HepG2 (cell line): Measurements from ENCODE around the gene EMID1. TPM values are rescaled to one million over a fixed set of nuclear protein-coding genes. Genes with fewer than 3 reads are reported as not detected.

Source experiments
- ETV6 ChIP-seq: sonication (generic); formaldehyde crosslinking; conservative IDR thresholded peaks from 2 replicates; pipeline ENCODE4 v1.4.0; 2020; ENCODE audit warnings: missing genetic modification reagents
- HDAC6 ChIP-seq: fragments of 200-600 bp; sonication (generic); IDR thresholded peaks from 2 replicates; pipeline ENCODE4 v1.7.0; 2017; ENCODE audit warnings: mild to moderate bottlenecking, antibody characterized with exemption, low read length, low read depth
- HNRNPLL ChIP-seq: fragments of 200-400 bp; formaldehyde crosslinking; IDR thresholded peaks from 2 replicates; pipeline ENCODE4 v1.6.1; 2017; ENCODE audit warnings: mild to moderate bottlenecking, low read depth, low read length; ENCODE audit not compliant: poor library complexity, severe bottlenecking
- MAZ ChIP-seq, 2 experiments: sonication (generic) in 1 of 2; formaldehyde crosslinking in 1 of 2; IDR thresholded peaks; 2 replicates each; pipeline versions ENCODE4 v1.5.0 to v1.6.1; 2012 to 2020; ENCODE audit warnings: low read depth in 2 of 2, mild to moderate bottlenecking in 2 of 2, borderline replicate concordance in 1 of 2, improper control_type of control experiment in 1 of 2, low read length in 1 of 2, missing genetic modification reagents in 1 of 2, moderate library complexity in 1 of 2
- MED8 ChIP-seq: sonication (generic); formaldehyde crosslinking; IDR thresholded peaks from 2 replicates; pipeline ENCODE4 v1.8.1; 2023; ENCODE audit warnings: mild to moderate bottlenecking, missing genetic modification reagents; ENCODE audit not compliant: insufficient replicate concordance
- NFE2 ChIP-seq: sonication (generic); formaldehyde crosslinking; IDR thresholded peaks from 2 replicates; pipeline ENCODE4 v1.4.0; 2020; ENCODE audit warnings: missing genetic modification reagents
- POLR2AphosphoS2 ChIP-seq: IDR thresholded peaks from 2 replicates; pipeline ENCODE4 v1.6.1; 2011; ENCODE audit warnings: low read depth, low read length, improper control_type of control experiment
- SNAI1 ChIP-seq: sonication (generic); formaldehyde crosslinking; IDR thresholded peaks from 2 replicates; pipeline ENCODE4 v1.5.0; 2020; ENCODE audit warnings: mild to moderate bottlenecking, missing genetic modification reagents, borderline replicate concordance
- SOX5 ChIP-seq: IDR thresholded peaks from 2 replicates; pipeline ENCODE4 v1.6.1; 2016; ENCODE audit warnings: borderline replicate concordance
- ZBTB8A ChIP-seq: sonication (generic); formaldehyde crosslinking; IDR thresholded peaks from 2 replicates; pipeline ENCODE4 v1.4.0; 2020; ENCODE audit warnings: mild to moderate bottlenecking, low read depth, missing genetic modification reagents, borderline replicate concordance
- ZNF124 ChIP-seq: sonication (generic); formaldehyde crosslinking; IDR thresholded peaks from 2 replicates; pipeline ENCODE4 v1.4.0; 2020; ENCODE audit warnings: missing genetic modification reagents
- ZNF44 ChIP-seq: sonication (generic); formaldehyde crosslinking; IDR thresholded peaks from 2 replicates; pipeline ENCODE4 v1.5.1; 2020; ENCODE audit warnings: mild to moderate bottlenecking, missing genetic modification reagents
- ZNF441 ChIP-seq: sonication (generic); formaldehyde crosslinking; IDR thresholded peaks from 2 replicates; pipeline ENCODE4 v1.7.0; 2021; ENCODE audit warnings: missing genetic modification reagents, borderline replicate concordance
- ZNF501 ChIP-seq: sonication (generic); formaldehyde crosslinking; IDR thresholded peaks from 2 replicates; pipeline ENCODE4 v1.5.1; 2020; ENCODE audit warnings: mild to moderate bottlenecking, moderate library complexity, missing genetic modification reagents
- ZNF546 ChIP-seq: sonication (generic); formaldehyde crosslinking; conservative IDR thresholded peaks from 2 replicates; pipeline ENCODE4 v1.8.1; 2023; ENCODE audit warnings: mild to moderate bottlenecking, missing genetic modification reagents
- ZNF709 ChIP-seq: sonication (generic); formaldehyde crosslinking; IDR thresholded peaks from 2 replicates; pipeline ENCODE4 v1.5.0; 2020; ENCODE audit warnings: mild to moderate bottlenecking, missing genetic modification reagents
- ZNF75D ChIP-seq: sonication (generic); formaldehyde crosslinking; IDR thresholded peaks from 2 replicates; pipeline ENCODE4 v1.8.1; 2023; ENCODE audit warnings: missing genetic modification reagents, mild to moderate bottlenecking, borderline replicate concordance
- ZNF768 ChIP-seq: sonication (generic); formaldehyde crosslinking; IDR thresholded peaks from 2 replicates; pipeline ENCODE4 v1.4.0; 2020; ENCODE audit warnings: missing genetic modification reagents
- polyA plus RNA-seq, 8 experiments: library from polyadenylated mRNA; depleted of rRNA in 3 of 8; stranded (reverse) in 7 of 8; unstranded in 1 of 8; fragments of >200 nt; fragmentation: Illumina TruSeq in 4 of 8; extraction: Trizol in 4 of 8; gene quantifications; 2 replicates each; pipeline versions ENCODE4 v1.2.1 to v1.2.3, GENCODE V29; 2011 to 2016; ENCODE audit warnings: low read depth in 4 of 8, missing spikeins in 1 of 8, mixed read lengths in 1 of 8; ENCODE audit not compliant: insufficient read depth in 1 of 8
- total RNA-seq, 5 experiments: library from RNA; depleted of rRNA; stranded (reverse); fragments of >200 nt; fragmentation: Illumina TruSeq; extraction: Trizol; gene quantifications; 2 replicates each; pipeline ENCODE4 v1.2.3, GENCODE V29; 2016; ENCODE audit warnings: low read depth in 1 of 5
- TF ChIP-seq, protein P1 (sequence below): sonication (generic); formaldehyde crosslinking; IDR thresholded peaks from 2 replicates; pipeline ENCODE4 v1.8.0; 2022; ENCODE audit warnings: missing genetic modification reagents, mild to moderate bottlenecking, borderline replicate concordance
- TF ChIP-seq, protein P2 (sequence below): sonication (generic); formaldehyde crosslinking; IDR thresholded peaks from 2 replicates; pipeline ENCODE4 v1.4.0; 2020; ENCODE audit warnings: mild to moderate bottlenecking, missing genetic modification reagents
- TF ChIP-seq, protein P3 (sequence below): sonication (generic); formaldehyde crosslinking; IDR thresholded peaks from 2 replicates; pipeline ENCODE4 v1.4.0; 2020; ENCODE audit warnings: mild to moderate bottlenecking, missing genetic modification reagents
- TF ChIP-seq, protein P4 (sequence below): sonication (generic); formaldehyde crosslinking; IDR thresholded peaks from 2 replicates; pipeline ENCODE4 v1.8.0; 2022; ENCODE audit warnings: mild to moderate bottlenecking, missing genetic modification reagents, moderate library complexity
- TF ChIP-seq, protein P5 (sequence below): IDR thresholded peaks from 2 replicates; pipeline ENCODE4 v1.6.1; 2016; ENCODE audit warnings: missing genetic modification reagents, missing compliant biosample characterization

The EMID1 gene
- total and polyA plus RNA-seq, 2 of the 13 experiments (the other 11 are each of a cell fraction or from before 2014, with no cell fraction given): 0.45 to 0.82 TPM

DNA sequence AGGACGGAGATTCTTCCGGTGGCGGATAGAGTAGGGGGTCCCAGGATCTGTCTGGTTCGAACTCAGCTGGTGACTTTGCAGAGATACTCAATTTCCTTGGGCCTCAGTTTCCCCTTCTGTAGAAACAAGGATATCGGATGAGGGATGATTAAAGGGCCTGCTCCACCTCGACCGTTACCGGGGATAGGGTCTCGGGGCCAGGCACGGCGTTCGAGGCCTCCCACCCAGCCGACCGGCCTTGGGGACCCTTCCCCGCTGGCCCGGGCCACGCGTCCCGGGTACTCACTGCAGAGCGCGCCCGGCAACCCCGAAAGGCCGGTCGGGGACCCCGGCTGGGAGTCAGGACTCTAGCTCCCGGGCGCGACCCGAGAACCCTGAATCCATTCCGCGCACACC lies 61.8 kb downstream of the EMID1 start (continued):
- TF ChIP-seq, protein P1, sequence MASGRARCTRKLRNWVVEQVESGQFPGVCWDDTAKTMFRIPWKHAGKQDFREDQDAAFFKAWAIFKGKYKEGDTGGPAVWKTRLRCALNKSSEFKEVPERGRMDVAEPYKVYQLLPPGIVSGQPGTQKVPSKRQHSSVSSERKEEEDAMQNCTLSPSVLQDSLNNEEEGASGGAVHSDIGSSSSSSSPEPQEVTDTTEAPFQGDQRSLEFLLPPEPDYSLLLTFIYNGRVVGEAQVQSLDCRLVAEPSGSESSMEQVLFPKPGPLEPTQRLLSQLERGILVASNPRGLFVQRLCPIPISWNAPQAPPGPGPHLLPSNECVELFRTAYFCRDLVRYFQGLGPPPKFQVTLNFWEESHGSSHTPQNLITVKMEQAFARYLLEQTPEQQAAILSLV (CRISPR knock-in tag): no peak
- TF ChIP-seq, protein P2, sequence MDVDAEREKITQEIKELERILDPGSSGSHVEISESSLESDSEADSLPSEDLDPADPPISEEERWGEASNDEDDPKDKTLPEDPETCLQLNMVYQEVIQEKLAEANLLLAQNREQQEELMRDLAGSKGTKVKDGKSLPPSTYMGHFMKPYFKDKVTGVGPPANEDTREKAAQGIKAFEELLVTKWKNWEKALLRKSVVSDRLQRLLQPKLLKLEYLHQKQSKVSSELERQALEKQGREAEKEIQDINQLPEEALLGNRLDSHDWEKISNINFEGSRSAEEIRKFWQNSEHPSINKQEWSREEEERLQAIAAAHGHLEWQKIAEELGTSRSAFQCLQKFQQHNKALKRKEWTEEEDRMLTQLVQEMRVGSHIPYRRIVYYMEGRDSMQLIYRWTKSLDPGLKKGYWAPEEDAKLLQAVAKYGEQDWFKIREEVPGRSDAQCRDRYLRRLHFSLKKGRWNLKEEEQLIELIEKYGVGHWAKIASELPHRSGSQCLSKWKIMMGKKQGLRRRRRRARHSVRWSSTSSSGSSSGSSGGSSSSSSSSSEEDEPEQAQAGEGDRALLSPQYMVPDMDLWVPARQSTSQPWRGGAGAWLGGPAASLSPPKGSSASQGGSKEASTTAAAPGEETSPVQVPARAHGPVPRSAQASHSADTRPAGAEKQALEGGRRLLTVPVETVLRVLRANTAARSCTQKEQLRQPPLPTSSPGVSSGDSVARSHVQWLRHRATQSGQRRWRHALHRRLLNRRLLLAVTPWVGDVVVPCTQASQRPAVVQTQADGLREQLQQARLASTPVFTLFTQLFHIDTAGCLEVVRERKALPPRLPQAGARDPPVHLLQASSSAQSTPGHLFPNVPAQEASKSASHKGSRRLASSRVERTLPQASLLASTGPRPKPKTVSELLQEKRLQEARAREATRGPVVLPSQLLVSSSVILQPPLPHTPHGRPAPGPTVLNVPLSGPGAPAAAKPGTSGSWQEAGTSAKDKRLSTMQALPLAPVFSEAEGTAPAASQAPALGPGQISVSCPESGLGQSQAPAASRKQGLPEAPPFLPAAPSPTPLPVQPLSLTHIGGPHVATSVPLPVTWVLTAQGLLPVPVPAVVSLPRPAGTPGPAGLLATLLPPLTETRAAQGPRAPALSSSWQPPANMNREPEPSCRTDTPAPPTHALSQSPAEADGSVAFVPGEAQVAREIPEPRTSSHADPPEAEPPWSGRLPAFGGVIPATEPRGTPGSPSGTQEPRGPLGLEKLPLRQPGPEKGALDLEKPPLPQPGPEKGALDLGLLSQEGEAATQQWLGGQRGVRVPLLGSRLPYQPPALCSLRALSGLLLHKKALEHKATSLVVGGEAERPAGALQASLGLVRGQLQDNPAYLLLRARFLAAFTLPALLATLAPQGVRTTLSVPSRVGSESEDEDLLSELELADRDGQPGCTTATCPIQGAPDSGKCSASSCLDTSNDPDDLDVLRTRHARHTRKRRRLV (CRISPR knock-in tag): no peak
- TF ChIP-seq ZBTB8A (CRISPR knock-in tag) (no peak), ZNF709 (CRISPR knock-in tag) (no peak), SOX5 (CRISPR knock-in tag) (no peak; the same call in 1 of the 2 replicates), MAZ (IDR thresholded peaks at IDR 0.05; ENCODE audit: borderline replicate concordance, low read depth, low read length) (no peak), MAZ (CRISPR knock-in tag; IDR thresholded peaks at IDR 0.05; ENCODE audit: low read depth) (no peak; the same call in 1 of the 2 replicates), ETV6 (no peak), ZNF441 (CRISPR knock-in tag) (no peak), ZNF546 (no peak), POLR2AphosphoS2 (no peak), ZNF501 (CRISPR knock-in tag) (no peak), ZNF75D (CRISPR knock-in tag) (no peak), ZNF124 (CRISPR knock-in tag) (no peak), SNAI1 (peak; percentile 21; the same call in 1 of the 2 replicates), HDAC6 (no peak), MED8 (CRISPR knock-in tag) (no peak), HNRNPLL (no peak), ZNF44 (no peak), NFE2 (CRISPR knock-in tag) (no peak), ZNF768 (CRISPR knock-in tag) (no peak)
- TF ChIP-seq, protein P3, sequence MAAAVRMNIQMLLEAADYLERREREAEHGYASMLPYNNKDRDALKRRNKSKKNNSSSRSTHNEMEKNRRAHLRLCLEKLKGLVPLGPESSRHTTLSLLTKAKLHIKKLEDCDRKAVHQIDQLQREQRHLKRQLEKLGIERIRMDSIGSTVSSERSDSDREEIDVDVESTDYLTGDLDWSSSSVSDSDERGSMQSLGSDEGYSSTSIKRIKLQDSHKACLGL (CRISPR knock-in tag): peak; percentile 66; the same call in 1 of the 2 replicates
- TF ChIP-seq, protein P4, sequence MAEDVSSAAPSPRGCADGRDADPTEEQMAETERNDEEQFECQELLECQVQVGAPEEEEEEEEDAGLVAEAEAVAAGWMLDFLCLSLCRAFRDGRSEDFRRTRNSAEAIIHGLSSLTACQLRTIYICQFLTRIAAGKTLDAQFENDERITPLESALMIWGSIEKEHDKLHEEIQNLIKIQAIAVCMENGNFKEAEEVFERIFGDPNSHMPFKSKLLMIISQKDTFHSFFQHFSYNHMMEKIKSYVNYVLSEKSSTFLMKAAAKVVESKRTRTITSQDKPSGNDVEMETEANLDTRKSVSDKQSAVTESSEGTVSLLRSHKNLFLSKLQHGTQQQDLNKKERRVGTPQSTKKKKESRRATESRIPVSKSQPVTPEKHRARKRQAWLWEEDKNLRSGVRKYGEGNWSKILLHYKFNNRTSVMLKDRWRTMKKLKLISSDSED (CRISPR knock-in tag): no peak
- TF ChIP-seq, protein P5, sequence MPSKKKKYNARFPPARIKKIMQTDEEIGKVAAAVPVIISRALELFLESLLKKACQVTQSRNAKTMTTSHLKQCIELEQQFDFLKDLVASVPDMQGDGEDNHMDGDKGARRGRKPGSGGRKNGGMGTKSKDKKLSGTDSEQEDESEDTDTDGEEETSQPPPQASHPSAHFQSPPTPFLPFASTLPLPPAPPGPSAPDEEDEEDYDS (CRISPR knock-in tag): no peak
